Esophagus squamous epithelium (tissue), 5 donors: ENCODE data around the gene EFHC1. TPM values are rescaled to one million over a fixed set of nuclear protein-coding genes. Genes with fewer than 3 reads are reported as not detected.
A peak's percentile ranks its signal among the peaks of the same experiment; 100 is the strongest.

Source experiments
- DNase-seq: peaks from one replicate; lab custom pipeline; 2025; lab: John Stamatoyannopoulos, UW
- H3K27ac ChIP-seq, 4 donors: fragments of 200-600 bp; sonication (generic); one replicate each; pipeline ENCODE4 v1.5.1; 2016 to 2019; ENCODE audit warnings: mild to moderate bottlenecking in 1 of 4
- H3K27me3 ChIP-seq, 4 donors: fragments of 200-600 bp; sonication (generic); 1 replicate in 3 of 4; 2 replicates in 1 of 4; pipeline versions ENCODE4 v1.5.1 to v1.6.0; 2017 to 2021; ENCODE audit warnings: antibody characterized with exemption in 1 of 4
- H3K36me3 ChIP-seq, 3 donors: fragments of 200-600 bp; sonication (generic); one replicate each; pipeline ENCODE4 v1.5.1; 2016 to 2019
- H3K4me1 ChIP-seq, 3 donors: fragments of 200-600 bp; sonication (generic); one replicate each; pipeline ENCODE4 v1.5.1; 2017 to 2019
- H3K4me3 ChIP-seq, 4 donors: fragments of 200-600 bp; sonication (generic); 1 replicate in 3 of 4; 2 replicates in 1 of 4; pipeline ENCODE4 v1.5.1; 2016 to 2019; ENCODE audit warnings: mild to moderate bottlenecking in 2 of 4, moderate library complexity in 1 of 4
- H3K9me3 ChIP-seq, 3 donors: fragments of 200-600 bp; sonication (generic); one replicate each; pipeline ENCODE4 v1.5.1; 2016 to 2019
- CTCF ChIP-seq, 6 experiments: fragments of 450-650 bp in 4 of 6; fragments of 200-600 bp in 2 of 6; sonication (generic) in 2 of 6; IDR thresholded peaks; one replicate each; pipeline ENCODE4 v1.5.1; 2016 to 2019; ENCODE audit warnings: antibody characterized with exemption in 6 of 6, mild to moderate bottlenecking in 4 of 6, moderate library complexity in 4 of 6
- POLR2A ChIP-seq, 4 donors: fragments of 450-650 bp; IDR thresholded peaks; one replicate each; pipeline ENCODE4 v1.6.1; 2017; ENCODE audit warnings: antibody characterized with exemption in 4 of 4, mild to moderate bottlenecking in 4 of 4, moderate library complexity in 3 of 4
- WGBS, 2 donors: methylation state at CpG; one replicate each; pipeline ENCODE4 v1.1.5; 2018; 5-methylcytosine and 5-hydroxymethylcytosine counted together
- intact Hi-C: fragments of 100-400 bp; cut with DNase I; formaldehyde crosslinking; loops from one replicate; pipeline ENCODE4 v1.15.0; 2022
- total RNA-seq, 4 donors: library from RNA; depleted of rRNA; stranded (reverse); fragments of >200 nt; gene quantifications; one replicate each; pipeline ENCODE4 v1.1.0, GENCODE V29; 2016
- donor health status: DM: yes; HTN: yes; CAD: no.

The EFHC1 gene
- total RNA-seq, 4 donors from 2014 or later: 4.0 to 17.5 (median 9.9) TPM

GRCh38 chr6:52389626-52390360 is 30.3 kb upstream of the EFHC1 start:
- peak overlapping the region; percentile 15 to 62 (median 38) for H3K27ac ChIP-seq
- WGBS, 2 donors: 1 to 5% methylated on average over 5 to 8 of the region's 8 CpGs
- intact Hi-C loops: no loop called here

GRCh38 chr6:52390361-52390727 is 29.8 kb upstream of the EFHC1 start:
- Histone ChIP-seq H3K9me3 (no peaks in the 10 kb centered on the region), H3K4me3 (peak overlapping the region in 1 of 4 donors; percentile 0), H3K27ac (peak overlapping the region; percentile 15 to 62 (median 38)), H3K36me3 (no peaks in the 10 kb centered on the region), H3K4me1 (peaks cover 0 to 28% (median 11%) of the 10 kb centered on the region in 3 donors), H3K27me3 (no peaks in the 10 kb centered on the region)
- no peak for TF ChIP-seq POLR2A (IDR thresholded peaks at IDR 0.05)
- TF ChIP-seq CTCF (IDR thresholded peaks at IDR 0.05): no peak
- WGBS, 2 donors: 12 to 17% methylated on average over 4 of the region's 4 CpGs
- no peak for DNase-seq
- intact Hi-C loops: no loop called here

More at GRCh38 chr6:52389626-52390360, 30.3 kb upstream of the EFHC1 start:
- TF ChIP-seq POLR2A (IDR thresholded peaks at IDR 0.05) (no peak), CTCF (IDR thresholded peaks at IDR 0.05) (peak in 1 of 6 experiments; percentile 7)
- DNase-seq: no peak
- H3K9me3 ChIP-seq: no peaks in the 10 kb centered on the region
- H3K27me3 ChIP-seq: no peaks in the 10 kb centered on the region
- no peaks in the 10 kb centered on the region for H3K36me3 ChIP-seq
- peaks cover 0 to 28% (median 11%) of the 10 kb centered on the region in 3 donors for H3K4me1 ChIP-seq
- H3K4me3 ChIP-seq: peak overlapping the region in 2 of 4 donors; percentile 0 to 1

- H3K9me3 ChIP-seq: no peaks in the 10 kb centered on the region
- H3K27ac ChIP-seq: no peak overlapping the region
Observed at GRCh38 chr6:52391599-52391998, 28.5 kb upstream of the EFHC1 start.

GRCh38 chr6:52392944-52393343 is 27.2 kb upstream of the EFHC1 start:
- WGBS, 2 donors: 33 to 44% methylated on average over 1 of the region's 1 CpG
- DNase-seq: no peak
- no peaks in the 10 kb centered on the region for H3K9me3 ChIP-seq
- H3K36me3 ChIP-seq: no peaks in the 10 kb centered on the region
- no peak for TF ChIP-seq POLR2A (IDR thresholded peaks at IDR 0.05)
- TF ChIP-seq CTCF (IDR thresholded peaks at IDR 0.05): no peak
- no peak overlapping the region for H3K27ac ChIP-seq
- H3K4me3 ChIP-seq: no peak overlapping the region
- H3K4me1 ChIP-seq: peaks cover 0 to 28% (median 11%) of the 10 kb centered on the region in 3 donors
- intact Hi-C loops: no loop called here
- H3K27me3 ChIP-seq: no peaks in the 10 kb centered on the region

More at GRCh38 chr6:52391599-52391998, 28.5 kb upstream of the EFHC1 start:
- DNase-seq: no peak
- intact Hi-C loops: no loop called here
- WGBS, 2 donors: 80 to 83% methylated on average over 1 of the region's 1 CpG
- Histone ChIP-seq H3K27me3 (no peaks in the 10 kb centered on the region), H3K4me1 (peaks cover 0 to 28% (median 11%) of the 10 kb centered on the region in 3 donors), H3K36me3 (no peaks in the 10 kb centered on the region), H3K4me3 (no peak overlapping the region)
- no peak for TF ChIP-seq CTCF (IDR thresholded peaks at IDR 0.05)
- TF ChIP-seq POLR2A (IDR thresholded peaks at IDR 0.05): no peak

DNA sequence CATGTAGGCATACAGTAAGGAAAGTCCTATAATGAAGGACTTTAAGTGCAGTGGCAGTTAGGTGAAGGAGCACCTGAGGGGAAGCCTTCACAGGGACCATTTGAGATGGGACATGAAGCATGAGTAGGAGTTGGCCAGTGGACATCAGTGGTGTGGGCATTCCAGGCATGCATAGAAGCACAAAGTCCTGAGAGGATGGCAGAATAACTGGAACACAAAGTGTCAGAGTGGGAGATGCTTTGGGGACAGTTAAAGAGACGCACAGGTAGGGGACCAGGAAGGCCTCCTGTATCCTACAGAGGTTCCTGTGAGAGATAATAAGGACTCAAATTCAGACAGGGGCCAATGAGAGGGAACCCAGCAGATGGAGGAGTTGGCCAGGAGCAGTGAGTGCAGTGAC is 26.4 kb upstream of the EFHC1 start:
- TF ChIP-seq CTCF (IDR thresholded peaks at IDR 0.05) (no peak), POLR2A (IDR thresholded peaks at IDR 0.05) (no peak)
- Histone ChIP-seq H3K27me3 (no peaks in the 10 kb centered on the region), H3K4me1 (peaks cover 0 to 22% (median 11%) of the 10 kb centered on the region in 3 donors), H3K36me3 (no peaks in the 10 kb centered on the region), H3K9me3 (no peaks in the 10 kb centered on the region), H3K4me3 (no peak overlapping the region), H3K27ac (no peak overlapping the region)
- DNase-seq: no peak
- 93 to 100% methylated on average over 1 of the region's 1 CpG for WGBS, 2 donors
- intact Hi-C loops: no loop called here
